ENCODE data around the gene SLC39A13.

Gene SLC39A13

DNA sequence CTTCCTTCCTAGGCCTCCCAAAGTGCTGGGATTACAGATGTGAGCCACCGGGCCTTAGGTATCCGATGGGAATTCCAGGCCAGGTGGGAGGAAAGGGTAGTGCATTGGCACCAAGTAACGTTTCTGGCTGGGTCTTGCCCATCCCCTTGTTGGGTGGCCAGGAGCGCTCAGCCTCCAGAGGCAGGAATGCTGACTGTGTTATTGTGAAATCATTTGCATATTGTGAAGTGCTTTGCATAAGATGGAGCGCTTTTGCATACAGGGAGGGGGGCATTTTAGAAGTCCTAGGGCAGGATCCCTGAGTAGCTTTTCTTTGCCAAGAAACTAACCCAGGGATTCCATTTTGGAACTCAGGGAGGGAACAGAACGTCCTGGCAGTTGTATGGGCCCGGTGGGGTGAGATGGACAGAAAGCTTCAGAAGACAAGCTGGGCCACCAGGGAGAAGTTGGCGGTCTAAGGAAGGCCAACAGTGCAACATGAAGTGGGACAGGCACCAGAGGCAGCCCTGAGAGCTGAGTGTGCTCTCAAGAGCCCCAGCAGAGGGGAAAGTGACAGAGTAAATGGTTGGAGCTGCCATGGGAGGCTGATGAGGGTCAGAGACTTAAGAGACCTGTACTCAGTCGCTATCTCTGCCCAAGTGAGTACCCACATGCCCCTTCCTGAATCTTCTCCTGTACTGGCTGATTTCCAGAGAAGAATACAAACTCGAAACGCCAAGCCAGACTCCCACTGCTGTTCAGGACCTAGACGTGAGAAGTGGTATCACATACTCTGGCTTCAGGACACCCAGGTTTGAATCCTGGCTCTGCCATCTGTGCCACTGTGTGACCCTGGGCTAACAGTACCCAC lies 1.3 kb upstream of the SLC39A13 start:
- DNase-seq, result no peak

DNA sequence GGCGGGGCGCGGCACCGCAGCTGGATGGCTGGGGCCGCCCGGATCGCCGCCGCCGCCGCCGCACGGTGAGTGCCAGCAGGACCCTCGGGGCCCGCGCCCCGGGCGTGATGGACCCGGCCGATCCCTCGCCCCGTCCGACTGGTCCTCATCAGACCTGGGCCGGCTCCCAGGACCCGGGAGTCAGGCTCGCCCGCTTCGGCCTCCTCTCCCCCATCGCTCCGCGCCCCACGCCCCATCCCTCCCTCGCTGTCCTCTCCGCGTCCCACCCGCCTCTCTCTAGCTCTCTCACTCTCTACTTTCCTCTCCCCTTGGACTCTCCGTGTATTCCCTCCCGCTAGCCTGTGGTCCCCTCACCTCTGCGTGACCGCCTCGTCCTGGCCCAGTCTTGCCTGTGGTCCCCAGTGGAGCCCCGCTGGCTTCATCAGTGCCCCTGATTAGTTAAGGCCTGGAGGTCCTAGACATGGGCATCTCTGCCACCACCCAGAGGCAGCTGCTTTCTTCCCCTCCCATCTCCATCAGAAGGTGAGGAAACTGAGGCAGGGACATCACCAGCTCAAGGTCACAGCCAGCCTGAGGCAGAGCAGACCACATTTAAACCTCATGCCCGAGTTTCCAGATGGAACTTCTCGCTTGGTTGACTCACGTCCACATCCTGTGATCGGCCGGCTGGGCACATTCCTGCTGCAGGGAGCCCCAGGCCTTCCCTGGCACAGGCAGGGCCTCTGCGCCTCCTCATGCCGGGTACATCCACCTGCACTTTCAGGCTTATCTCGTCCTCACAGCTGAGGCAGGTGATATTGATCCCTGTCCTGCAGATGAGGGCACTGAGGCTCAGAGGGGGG lies 429 bp downstream of the SLC39A13 start:
- no peak for DNase-seq

DNA sequence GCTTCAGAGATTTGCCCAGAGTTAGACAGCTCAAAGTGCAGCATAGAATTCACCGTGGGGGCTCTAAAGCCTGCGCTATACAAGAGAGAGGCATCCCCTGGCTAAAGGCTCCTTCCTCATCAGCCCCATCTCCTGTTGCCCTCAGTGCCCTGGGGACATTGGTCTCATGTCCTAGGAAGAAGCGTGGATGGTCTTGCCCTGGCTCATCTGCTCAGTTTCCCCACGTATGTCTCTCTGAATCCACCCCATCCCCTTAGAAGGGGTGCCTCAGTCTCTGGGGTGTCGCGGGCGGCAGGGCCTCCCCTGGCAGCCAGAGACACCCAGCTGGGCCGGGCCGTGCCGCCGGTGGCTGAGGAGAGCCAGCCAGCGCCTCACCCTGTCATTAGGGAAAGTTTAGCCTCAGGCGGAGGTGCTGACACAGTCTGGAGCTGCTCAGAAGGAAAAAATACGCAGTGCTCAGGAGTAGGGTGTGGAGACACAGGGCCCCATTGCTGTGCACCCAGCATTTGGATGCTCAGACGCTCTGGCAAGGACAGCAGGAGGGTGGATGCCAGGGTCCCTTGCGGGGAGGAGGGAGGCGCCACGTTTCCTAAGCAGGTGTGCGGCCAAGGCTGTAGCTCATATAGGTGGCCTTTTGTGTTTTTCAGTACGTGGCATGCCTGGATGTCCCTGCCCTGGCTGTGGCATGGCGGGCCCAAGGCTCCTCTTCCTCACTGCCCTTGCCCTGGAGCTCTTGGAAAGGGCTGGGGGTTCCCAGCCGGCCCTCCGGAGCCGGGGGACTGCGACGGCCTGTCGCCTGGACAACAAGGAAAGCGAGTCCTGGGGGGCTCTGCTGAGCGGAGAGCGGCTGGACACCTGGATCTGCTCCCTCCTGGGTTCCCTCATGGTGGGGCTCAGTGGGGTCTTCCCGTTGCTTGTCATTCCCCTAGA lies 1.3 kb downstream of the SLC39A13 start:
- no peak for DNase-seq

DNA sequence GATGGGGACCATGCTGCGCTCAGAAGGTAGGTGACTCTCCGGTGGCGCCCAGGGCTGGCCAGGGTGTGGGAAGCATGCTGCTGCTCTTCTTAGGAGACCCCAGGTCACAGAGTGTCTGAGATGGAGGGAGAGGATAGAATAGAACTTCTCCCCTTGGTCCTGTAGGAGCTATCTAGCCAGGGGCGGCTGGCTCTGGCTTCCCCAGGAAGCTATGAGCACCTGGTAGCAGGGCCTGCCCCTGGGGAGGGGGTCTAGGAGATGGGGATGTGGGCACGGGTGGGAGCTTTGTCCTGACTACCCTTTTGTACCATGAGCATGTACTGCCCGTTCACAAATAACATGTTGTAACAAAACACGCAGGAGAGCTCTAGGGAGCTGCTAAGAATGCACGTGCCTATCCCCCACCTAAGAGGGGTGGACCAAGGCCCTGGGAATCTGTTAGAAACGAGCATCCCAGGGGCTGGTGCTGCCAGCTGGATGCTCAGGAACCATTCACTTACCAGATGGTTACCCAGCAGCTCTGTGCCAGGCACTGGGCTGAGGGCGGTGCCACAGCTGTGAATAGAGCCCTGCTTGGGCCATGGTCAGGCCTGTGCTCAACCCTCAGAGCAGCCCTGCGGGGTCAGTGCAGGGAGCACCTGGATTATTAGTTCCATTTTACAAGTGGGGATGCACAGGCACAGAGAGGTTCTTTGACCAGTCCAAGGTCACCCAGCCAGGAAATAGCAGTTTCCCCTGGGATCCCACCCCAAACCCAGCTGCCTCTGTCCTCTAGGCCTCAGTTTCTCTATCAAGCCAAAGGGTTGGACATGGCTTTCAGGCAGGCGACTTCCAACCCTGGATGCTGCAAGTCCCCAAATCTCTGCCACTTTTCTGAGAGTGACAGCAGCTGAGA lies 2.2 kb downstream of the SLC39A13 start:
- no peak for DNase-seq

DNA sequence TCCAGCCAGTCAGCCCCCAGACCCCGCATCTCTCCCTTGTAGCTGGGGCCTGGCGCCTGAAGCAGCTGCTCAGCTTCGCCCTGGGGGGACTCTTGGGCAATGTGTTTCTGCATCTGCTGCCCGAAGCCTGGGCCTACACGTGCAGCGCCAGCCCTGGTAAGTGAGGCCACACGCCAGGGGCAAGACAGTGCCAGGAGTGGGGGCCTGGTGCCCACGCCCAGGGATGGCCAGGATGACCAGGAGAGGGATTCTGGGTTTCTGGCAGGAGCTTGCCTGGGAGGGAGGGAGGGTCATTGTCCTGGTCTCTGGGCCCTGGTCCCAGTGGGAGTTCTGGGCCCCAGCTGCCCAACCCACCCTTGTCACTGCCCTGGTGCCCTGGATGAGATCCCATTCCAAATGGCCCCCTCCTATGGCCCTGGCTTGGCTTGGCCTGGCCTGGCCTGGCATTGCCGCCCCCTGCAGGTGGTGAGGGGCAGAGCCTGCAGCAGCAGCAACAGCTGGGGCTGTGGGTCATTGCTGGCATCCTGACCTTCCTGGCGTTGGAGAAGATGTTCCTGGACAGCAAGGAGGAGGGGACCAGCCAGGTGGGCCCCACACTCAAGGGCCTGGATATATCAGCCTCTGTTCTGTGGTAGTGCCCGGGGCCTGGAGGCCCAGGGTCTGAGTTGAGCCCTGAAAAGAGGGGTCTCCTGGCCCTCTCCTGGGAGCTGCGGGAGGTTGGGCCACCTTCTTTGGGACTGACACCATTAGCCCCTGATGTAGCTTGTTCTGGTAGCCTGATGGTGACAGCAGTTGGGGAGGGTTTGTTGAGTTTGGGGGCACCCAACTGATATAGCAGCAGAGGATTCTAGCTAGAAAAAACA lies 3.7 kb downstream of the SLC39A13 start:
- peak; percentile 80 for DNase-seq

DNA sequence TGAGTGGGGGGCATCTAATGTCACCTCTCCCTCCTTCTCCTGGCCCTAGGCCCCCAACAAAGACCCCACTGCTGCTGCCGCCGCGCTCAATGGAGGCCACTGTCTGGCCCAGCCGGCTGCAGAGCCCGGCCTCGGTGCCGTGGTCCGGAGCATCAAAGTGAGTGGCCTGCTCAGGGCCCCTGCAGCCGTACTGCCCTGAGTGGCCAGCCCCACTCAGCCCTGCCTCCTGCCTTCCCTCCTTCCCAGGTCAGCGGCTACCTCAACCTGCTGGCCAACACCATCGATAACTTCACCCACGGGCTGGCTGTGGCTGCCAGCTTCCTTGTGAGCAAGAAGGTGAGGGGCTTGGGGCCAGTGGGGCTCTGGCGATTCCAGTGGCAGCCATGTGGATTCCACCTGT lies 5.0 kb downstream of the SLC39A13 start:
- no peak for DNase-seq

DNA sequence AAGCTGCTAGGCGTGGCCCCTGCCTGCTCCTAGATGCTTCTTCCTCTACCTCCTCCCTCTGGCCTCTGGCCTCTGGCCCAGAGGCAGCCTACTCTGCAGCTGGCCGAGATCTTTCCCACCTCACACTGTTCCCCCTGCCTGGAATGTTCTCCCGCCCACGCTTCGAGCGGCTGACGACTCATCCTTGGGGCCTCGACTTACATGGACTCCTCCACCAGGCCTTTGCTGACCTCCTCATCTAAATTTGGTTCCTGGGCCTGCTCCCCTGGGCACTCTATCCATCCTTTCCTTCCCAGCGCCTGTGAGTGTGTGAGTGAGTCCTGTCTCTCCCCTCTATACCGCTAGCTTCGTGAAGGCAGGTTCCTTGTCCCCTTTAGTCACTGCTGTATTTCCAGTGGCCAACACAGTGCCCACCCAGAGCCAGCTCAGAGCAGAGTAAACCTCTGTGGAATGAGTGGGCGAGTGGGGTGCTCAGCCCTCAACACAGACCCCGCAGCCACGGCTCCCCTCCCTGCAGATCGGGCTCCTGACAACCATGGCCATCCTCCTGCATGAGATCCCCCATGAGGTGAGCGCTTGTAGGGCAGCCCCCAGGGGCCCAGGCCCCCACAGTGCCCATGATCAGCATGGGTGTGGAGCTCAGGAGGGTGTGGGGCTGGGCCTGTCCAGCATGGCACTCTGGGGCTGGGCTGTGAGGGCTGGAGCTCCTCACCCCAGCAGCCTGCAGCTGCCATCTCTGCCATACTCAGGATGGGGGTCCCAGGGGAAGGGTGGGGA lies 5.7 kb downstream of the SLC39A13 start:
- no peak for DNase-seq

DNA sequence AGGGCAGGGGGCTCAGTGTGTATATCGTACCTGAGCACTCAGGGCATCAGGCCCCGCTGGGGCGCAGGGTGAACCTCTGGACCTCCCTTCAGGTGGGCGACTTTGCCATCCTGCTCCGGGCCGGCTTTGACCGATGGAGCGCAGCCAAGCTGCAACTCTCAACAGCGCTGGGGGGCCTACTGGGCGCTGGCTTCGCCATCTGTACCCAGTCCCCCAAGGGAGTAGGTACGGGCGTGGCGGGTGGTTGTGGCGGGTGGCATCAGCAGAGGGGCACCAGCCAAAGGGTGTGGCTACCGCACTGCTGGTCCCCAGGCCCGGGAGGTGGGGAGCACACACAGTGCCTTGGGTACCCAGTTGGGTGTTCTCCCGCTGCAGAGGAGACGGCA lies 6.3 kb downstream of the SLC39A13 start:
- no peak for DNase-seq

DNA sequence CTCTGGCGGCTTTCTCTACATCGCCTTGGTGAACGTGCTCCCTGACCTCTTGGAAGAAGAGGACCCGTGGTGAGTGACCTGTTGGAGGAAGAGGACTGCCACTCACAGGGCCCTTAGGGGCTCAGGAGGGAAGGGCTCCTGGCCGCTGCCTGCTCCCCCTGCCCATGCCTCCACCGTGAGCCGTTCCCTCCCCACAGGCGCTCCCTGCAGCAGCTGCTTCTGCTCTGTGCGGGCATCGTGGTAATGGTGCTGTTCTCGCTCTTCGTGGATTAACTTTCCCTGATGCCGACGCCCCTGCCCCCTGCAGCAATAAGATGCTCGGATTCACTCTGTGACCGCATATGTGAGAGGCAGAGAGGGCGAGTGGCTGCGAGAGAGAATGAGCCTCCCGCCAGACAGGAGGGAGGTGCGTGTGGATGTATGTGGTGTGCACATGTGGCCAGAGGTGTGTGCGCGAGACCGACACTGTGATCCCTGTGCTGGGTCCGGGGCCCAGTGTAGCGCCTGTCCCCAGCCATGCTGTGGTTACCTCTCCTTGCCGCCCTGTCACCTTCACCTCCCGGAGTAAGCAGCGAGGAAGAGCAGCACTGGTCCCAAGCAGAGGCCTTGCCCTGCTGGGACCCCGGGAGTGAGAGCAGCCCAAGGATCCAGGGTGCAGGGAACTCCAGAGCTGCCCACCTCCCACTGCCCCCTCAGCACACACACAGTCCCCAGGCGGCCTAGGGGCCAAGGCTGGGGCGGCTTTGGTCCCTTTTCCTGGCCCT lies 6.9 kb downstream of the SLC39A13 start:
- no peak for DNase-seq

DNA sequence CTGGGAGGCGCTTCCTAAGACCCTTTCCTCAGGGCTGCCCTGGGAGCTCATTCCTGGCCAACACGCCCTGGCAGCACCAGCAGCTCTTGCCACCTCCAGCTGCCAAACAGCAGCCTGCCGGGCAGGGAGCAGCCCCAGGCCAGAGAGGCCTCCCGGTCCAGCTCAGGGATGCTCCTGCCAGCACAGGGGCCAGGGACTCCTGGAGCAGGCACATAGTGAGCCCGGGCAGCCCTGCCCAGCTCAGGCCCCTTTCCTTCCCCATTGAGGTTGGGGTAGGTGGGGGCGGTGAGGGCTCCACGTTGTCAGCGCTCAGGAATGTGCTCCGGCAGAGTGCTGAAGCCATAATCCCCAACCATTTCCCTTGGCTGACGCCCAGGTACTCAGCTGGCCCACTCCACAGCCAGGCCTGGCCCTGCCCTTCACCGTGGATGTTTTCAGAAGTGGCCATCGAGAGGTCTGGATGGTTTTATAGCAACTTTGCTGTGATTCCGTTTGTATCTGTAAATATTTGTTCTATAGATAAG lies 7.6 kb downstream of the SLC39A13 start:
- DNase-seq, result no peak

DNA sequence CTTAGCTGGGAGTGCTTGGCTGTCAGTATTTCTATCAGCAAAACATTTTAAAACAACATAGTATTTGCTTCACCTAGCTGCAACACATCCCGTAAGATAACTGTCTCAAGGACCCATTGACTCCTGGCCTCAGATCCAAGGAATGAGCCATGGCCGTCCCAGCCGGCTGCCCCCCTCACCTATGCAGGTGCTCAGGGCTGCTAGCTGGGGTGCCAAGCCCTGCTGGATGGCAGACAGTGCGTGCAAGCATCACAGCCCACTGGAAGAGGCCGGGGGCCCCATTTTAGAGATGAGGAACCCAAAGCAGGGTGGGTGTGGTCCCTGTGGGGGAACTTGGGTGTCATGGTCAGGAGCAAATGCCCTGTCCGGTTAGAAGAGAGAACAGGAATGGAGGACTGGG lies 9.3 kb downstream of the SLC39A13 start:
- no peak for DNase-seq

DNA sequence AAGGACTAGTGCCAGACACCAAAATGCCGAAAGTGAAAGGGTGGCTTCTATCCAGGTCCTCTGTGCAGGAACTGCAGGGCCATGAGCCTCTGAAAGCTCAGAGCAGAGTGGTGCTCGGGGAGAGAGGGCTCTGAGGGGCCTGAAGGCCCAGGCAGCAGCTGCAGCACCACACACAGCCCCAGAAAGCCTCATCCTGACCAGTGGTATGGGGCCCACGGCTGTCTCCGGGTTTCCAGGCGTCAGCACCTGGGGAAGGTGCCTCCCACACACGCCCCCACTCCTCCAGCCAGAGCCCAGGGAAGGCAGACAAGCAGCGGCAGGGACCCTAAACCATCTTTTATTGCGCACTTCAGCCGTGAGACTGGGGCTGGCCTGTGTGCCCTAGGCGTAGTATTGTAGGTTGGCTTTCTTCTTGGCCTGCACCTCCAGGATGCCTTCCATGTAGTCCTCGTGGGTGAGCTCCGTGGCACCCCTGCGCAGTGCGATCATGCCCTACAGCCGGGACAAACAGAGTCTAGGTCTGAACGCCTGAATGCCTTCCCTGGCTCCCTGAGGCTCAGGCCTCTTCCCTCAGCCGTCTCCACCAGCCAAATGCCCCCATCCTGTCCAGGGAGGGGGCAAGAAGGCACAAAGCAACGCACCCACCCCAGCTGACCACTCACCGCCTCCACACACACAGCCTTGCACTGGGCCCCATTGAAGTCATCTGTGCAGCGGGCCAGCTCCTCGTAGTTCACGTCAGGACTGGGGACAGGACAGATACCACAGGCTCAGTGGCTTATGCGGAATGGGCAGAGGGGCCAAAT lies 10.3 kb downstream of the SLC39A13 start:
- no peak for DNase-seq

DNA sequence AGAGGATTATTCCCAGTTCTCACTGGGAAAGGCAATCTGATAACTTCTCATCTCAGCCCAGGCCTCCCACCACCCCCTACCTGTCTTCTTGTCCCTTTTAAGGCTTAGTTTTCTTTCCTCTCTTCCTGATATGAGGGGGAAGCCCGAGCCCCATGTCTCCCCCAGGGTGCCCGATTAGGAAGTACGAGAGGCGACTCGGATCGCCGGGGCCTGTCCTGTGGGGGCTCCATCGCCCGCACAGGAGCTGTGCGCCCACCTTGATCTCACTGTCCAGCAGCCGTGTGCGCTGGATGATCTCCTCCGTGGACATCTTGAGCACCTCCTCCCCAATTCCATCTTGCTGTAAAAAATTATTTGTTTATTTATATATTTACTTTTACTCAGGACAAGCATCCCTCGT lies 17.2 kb downstream of the SLC39A13 start:
- DNase-seq, result no peak

DNA sequence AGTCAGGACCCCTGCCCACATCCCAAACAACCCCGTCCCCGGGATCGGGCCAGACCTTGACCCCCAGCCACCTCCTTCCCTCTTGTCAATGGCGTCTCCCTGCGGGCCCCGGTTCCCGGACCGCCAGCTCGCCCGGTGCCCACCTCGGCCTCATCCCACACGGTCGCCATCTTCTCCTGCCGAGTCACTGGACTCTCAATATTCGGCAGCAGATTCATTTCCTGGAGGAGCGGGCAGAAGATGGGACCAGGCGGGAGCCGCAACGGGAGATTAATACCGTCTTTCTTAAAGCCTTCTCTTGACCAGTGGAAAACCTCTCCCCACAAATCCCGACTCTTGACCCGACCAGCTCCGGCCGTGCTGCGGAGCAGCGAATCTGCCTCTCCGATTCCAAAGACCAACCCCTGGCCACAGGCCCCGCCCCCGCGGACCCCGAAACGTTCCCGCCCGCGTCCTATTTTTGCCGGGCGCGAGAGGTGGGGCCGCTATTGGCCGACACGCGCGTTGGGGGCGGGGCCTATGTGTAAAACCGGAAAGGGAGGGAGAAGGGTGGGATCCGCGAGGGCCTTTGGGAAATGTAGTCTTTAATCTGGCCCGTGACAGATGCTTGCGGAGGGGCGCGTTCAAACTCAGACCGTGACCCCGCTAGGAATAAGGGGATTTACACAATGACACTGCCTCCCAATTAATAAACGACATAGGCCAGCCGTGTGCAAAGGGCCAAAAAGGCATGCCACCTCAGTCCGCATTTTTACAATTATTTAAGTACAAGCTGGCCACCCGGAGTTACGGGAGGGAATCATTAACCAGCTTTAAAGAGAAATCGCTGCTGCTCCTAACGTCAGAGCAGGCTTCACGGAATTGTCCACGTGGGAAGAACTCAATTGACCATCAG lies 17.9 kb downstream of the SLC39A13 start, which contains the start of gene PSMC3:
TSS of gene PSMC3 (minus strand) at position 378 of the 895 bp plus-strand sequence. CDS start at position 218, 160 bp downstream.
- DNase-seq, result peak; percentile 99

DNA sequence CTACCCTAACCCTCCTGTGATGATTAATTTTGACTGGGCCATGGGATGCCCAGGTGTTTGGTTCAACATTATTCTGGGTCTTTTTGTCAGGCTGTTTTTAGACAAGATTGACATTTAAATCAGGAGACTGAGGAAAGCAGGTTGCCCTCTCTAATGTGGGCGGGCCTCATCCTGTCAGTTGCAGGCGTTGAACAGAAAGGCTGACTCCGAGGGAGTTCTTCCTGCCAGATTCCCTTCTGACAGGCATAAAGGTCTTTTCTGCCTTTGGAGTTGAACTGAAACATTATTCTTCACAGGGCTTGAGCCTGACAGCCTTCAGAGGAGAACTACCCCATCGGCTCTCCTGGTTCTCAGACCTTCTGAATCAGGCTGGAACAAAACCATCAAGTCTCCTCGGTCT lies 22.1 kb downstream of the SLC39A13 start:
- no peak for DNase-seq

DNA sequence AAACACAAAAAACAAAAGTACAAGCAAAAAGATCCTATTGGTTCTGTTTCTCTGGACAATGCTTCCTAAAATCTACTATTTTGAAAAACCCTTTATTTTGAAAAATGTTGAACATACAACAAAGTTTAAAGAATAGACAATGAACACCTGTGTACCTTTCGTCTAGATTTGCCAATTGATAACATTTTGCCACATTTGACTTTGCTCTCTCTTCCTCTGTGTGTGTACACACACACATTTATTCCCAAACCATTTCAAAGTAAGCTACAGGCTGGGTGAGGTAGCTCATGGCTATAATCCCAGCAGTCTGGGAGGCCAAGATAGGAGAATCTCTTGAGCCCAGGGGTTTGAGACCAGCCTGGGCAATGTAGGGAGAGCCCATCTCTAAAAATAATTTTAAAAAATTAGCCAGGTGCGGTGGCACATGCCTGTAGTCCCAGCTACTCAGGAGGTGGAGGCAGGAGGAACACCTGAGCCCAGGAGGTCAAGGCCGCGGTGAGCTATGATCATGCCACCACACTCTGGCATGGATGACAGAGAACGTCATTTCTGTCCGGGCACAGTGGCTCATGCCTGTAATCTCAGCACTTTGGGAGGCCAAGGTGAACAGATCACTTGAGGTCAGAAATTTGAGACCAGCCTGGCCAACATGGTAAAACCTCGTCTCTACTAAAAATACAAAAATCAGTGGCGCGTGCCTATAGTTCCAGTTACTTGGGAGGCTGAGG lies 23.1 kb downstream of the SLC39A13 start:
- DNase-seq, result no peak

Data from hematopoietic multipotent progenitor cell treated with erythropoietin and hydrocortisone succinate and interleukin-3 and kit ligand, for 6 days (in vitro differentiated cells).